LNCaP clone FGC (cell line): ENCODE results near the gene GLIS2.

Experiments used
- DNase-seq: peaks from one replicate; pipeline ENCODE4 v3.0.0-alpha.2; 2011; ENCODE audit warnings: low read depth
- H3K4me3 ChIP-seq: 2 replicates; pipeline ENCODE4 v1.5.1; 2011; ENCODE audit warnings: mild to moderate bottlenecking, low read depth, low read length, control low read depth
- TF ChIP-seq, protein P1 (sequence below): IDR thresholded peaks from 2 replicates; pipeline ENCODE4 v1.5.1; 2012; ENCODE audit warnings: mild to moderate bottlenecking; ENCODE audit not compliant: control insufficient read depth, insufficient read depth; ENCODE audit errors: extremely low read depth

The GLIS2 gene

DNA sequence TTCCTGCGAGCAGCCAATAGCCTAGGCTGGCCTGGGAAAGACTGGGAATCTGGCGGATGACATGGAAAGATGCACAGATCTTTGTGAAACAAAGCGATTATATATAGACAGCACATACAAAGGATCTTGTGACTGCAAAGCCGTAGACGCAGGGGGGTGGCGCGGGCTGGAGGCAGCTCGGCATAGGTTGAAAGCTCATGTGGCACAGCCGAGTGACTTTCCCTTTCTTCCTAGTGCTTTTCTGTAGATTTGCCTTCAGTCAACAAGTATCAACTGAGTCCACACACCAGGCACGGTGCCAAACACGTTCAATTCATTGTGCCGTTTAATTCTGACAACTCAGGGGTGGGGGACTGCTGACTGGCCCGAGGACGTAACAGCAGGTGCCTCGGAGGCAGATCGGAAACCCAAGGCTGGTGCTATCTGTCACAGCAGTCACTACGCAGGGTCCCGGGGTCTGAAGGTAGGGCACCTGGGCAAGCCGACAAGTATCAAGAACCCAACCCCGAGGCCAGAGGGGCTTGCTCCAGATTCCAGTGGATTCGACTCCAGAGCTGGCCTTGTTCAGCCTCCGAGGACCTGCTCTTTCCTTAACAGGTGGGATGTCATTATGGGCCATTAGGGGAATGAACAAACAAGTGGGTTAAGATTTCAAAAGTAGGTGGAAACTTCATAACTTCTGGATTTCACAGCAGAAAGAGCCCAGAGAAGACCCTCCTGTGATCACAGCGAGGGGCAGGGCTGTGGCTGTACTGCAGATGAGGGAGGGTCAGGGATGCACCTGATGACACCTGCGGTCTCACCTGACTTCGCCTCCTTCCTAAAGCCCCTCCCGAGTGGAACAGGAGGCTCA lies 29.3 kb downstream of the GLIS2 start:
- H3K4me3 ChIP-seq: no peak overlapping the region
- TF ChIP-seq, protein P1, sequence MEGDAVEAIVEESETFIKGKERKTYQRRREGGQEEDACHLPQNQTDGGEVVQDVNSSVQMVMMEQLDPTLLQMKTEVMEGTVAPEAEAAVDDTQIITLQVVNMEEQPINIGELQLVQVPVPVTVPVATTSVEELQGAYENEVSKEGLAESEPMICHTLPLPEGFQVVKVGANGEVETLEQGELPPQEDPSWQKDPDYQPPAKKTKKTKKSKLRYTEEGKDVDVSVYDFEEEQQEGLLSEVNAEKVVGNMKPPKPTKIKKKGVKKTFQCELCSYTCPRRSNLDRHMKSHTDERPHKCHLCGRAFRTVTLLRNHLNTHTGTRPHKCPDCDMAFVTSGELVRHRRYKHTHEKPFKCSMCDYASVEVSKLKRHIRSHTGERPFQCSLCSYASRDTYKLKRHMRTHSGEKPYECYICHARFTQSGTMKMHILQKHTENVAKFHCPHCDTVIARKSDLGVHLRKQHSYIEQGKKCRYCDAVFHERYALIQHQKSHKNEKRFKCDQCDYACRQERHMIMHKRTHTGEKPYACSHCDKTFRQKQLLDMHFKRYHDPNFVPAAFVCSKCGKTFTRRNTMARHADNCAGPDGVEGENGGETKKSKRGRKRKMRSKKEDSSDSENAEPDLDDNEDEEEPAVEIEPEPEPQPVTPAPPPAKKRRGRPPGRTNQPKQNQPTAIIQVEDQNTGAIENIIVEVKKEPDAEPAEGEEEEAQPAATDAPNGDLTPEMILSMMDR: no peak

DNA sequence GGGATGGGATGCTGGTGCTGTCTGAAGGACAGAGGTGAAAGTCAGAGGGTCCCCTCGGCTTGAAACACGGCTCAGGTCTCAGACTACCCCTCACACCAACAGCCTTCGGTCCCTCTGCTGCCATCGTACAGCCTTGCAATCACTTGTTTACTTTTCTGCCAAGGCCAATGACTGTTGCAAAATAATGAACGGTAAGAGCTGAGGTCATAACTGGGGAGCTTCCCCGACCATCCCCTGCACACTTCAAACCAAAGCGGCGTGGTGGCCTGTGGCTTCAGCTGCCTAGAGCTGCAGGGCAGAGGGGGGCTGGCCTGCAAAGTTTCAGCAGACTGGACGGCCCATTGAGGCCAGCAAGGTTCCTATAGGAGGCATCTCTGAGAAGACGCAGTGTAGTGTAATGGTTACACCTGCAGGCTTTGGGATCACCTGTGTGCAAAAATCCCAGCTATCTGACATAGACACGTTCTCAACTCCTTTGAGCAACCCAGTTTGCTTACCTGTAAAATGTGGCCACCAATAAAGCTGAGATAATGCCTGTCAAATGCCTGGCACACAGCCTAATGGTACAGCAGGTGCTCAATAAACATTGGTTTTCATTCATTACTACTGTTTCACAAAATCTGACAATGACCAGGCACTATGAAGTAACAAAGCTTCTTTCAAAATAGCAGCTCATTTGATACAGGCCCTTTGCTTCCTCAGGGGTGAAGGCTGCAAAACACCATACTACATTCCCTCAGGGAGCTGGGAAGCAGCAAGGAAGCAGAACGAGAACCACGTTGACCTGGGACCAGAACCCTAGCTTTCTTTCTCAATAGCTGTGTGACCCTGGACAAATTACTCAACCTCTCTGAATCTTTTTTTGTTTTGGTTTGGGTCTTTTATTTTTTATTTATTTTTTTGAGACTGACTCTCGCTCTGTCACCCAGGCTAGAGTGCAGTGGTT lies 30.2 kb downstream of the GLIS2 start:
- no peak overlapping the region for H3K4me3 ChIP-seq

More for the DNA sequence above, 29.3 kb downstream of the GLIS2 start:
- DNase-seq: no peak

DNA sequence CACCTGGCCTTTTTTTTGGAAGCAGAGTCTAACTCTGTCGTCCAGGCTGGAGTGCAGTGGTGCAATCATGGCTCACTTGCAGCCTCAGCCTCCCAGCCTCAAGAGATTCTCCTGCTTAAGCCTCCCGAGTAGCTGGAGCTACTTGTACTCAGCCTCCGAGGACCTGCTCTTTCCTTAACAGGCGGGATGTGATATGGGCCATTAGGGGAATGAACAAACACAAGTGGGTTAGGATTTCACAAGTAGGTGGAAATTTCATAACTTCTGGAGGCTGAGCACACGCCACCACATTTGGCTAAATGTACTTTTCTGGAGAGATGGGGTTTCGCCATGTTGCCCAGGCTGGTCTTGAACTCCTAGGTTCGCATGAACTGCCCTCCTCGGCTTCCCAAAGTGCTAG lies 31.1 kb downstream of the GLIS2 start:
- TF ChIP-seq, protein P1: no peak
- H3K4me3 ChIP-seq: no peak overlapping the region
- no peak for DNase-seq

More for the DNA sequence above, 30.2 kb downstream of the GLIS2 start:
- TF ChIP-seq, protein P1: no peak
- peak; percentile 56 for DNase-seq

DNA sequence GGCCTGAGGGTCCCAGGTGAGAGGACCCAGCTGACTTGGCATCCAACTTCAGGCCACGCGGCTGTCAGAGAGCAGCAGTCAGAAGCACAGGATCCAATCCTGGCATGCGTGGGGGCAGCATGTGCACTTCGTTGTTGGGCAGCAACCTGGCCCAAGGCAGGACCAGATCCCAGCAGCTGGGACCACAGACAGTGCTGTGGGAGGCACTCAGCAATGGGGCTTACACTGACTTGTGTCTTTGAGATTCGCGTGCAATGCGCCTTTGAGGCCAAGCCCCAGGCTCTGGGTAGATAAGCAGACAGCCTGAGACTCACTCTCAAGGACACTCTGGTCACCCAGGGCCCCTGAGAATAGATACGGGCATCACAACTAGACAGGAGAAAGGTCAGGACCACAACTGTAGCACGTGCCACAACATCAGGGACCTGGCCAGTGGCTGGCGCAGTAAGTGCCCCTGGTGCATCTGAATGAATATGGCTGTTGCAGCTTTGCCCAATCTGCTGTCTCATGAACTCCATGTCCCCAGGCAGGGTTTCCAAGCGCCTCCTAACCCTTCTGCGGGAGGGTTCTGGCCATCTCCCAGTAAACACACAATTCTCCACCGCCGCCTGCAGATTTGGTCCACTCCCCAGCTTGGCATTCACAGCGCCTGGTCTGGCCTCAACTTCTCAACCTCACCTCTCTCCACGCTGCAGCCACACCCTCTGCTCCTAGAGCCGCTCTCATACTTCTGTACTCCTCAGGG lies 32.1 kb downstream of the GLIS2 start:
- TF ChIP-seq, protein P1: no peak
- no peak for DNase-seq
- no peak overlapping the region for H3K4me3 ChIP-seq

DNA sequence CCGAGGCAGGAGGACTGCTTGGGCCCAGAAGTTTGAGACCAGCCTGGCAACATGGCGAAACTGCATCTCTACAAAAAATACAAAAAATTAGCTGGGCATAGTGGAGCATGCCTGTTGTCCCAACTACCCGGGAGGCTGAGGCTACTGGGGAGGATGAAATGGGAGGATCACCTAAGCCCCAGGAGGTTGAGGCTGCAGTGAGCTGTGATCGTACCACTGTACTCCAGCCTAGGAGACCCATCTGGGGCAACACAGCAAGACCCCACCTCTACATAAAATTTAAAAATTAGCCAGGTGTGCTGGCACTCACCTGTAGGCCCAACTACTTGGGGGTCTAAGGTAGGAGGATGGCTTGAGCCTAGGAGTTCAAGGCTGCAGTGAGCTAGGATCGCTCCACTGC lies 33.5 kb downstream of the GLIS2 start:
- no peak overlapping the region for H3K4me3 ChIP-seq
- no peak for DNase-seq
- TF ChIP-seq, protein P1: no peak

DNA sequence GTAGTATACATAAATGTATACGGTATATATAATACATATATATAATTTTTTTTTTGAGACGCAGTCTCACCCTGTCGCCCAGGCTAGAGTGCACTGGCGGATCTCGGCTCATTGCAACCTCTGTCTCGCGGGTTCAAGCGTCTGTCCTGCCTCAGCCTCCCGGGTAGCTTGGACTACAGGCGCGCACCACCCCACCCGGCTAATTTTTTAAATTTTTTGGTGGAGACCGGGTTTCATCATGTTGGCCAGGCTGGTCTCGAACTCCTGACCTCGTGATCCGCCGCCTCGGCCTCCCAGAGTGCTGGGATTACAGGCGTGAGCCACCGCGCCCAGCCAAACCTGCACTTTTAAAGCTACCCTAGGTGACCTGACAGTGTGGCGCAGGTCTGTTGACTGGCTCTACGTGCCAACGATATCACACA lies 34.5 kb downstream of the GLIS2 start:
- DNase-seq: no peak
- H3K4me3 ChIP-seq: peak overlapping the region; percentile 82
- TF ChIP-seq, protein P1: no peak
